BJ (cell line): ENCODE measurements around the gene GNRH2. TPM values are rescaled to one million over a fixed set of nuclear protein-coding genes. Genes with fewer than 3 reads are reported as not detected.
"Not testable (repeated sequence)": the region's sequence is repeated elsewhere in the genome, so short reads cannot be mapped to it uniquely, and the experiment has no call there.

Experiments
- CTCF ChIA-PET: fragments of 350-600 bp; formaldehyde crosslinking; extraction: SDS; loops from one replicate; lab custom pipeline; 2021; ENCODE audit warnings: antibody characterized with exemption, inconsistent platforms; lab: Yijun Ruan, JAX
- POLR2A ChIA-PET: fragments of 300-600 bp; sonication (Branson Sonifier 250); formaldehyde crosslinking; extraction: SDS; loops from one replicate; lab custom pipeline; 2021; ENCODE audit warnings: antibody characterized with exemption; lab: Charles Lee
- DNase-seq: peaks from one replicate; pipeline ENCODE4 v3.0.0-alpha.2; 2011; ENCODE audit warnings: low read depth
- H3K27me3 ChIP-seq: 2 replicates; pipeline ENCODE4 v1.6.0; 2011; ENCODE audit warnings: low read length; ENCODE audit not compliant: control insufficient read depth, insufficient read depth
- H3K36me3 ChIP-seq: 2 replicates; pipeline ENCODE4 v1.5.1; 2011; ENCODE audit warnings: low read length; ENCODE audit not compliant: control insufficient read depth, insufficient read depth
- H3K4me3 ChIP-seq: 2 replicates; pipeline ENCODE4 v1.5.1; 2011; ENCODE audit warnings: low read depth, mild to moderate bottlenecking, control low read depth, low read length
- CTCF ChIP-seq: IDR thresholded peaks from 2 replicates; pipeline ENCODE4 v1.5.1; 2011; ENCODE audit warnings: low read depth, mild to moderate bottlenecking, control low read depth, inconsistent platforms, low read length, moderate library complexity; ENCODE audit not compliant: insufficient read depth
- polyA plus RNA-seq: library from polyadenylated mRNA; depleted of rRNA; stranded (reverse); fragments of >200 nt; gene quantifications from 2 replicates; pipeline ENCODE4 v1.2.3, GENCODE V29; 2011

The GNRH2 gene
- polyA plus RNA-seq, 1 experiment: not detected

GRCh38 chr20:3070725-3071124, 27.3 kb downstream of the GNRH2 start:
- Histone ChIP-seq H3K27me3 (peaks cover 8% of the 10 kb centered on the region), H3K36me3 (no peaks in the 10 kb centered on the region), H3K4me3 (no peak overlapping the region)
- CTCF ChIA-PET: interaction anchor here (0.7 kb wide), 1 partner anchor 66 kb away, joined by 3 read pairs; no protein-coding TSS in a partner anchor
- no peak for TF ChIP-seq CTCF
- POLR2A ChIA-PET: no interaction called here
- no peak for DNase-seq

GRCh38 chr20:3071266-3071609, 27.8 kb downstream of the GNRH2 start:
- TF ChIP-seq CTCF: no peak
- Histone ChIP-seq H3K4me3 (peak overlapping the region; percentile 41), H3K36me3 (no peaks in the 10 kb centered on the region), H3K27me3 (peaks cover 8% of the 10 kb centered on the region)
- ChIA-PET POLR2A (no interaction called here), CTCF (no interaction called here)
- DNase-seq: no peak

- no peak for DNase-seq
- Histone ChIP-seq H3K4me3 (peak within 1 kb of the TSS; percentile 41), H3K27me3 (peaks cover 8% of the 10 kb centered on the region), H3K36me3 (no peaks in the 10 kb centered on the region)
- POLR2A ChIA-PET: no interaction called here
- TF ChIP-seq CTCF: no peak
- CTCF ChIA-PET: interaction anchor here (3.5 kb wide), 1 partner anchor 18 kb away, joined by 15 read pairs; no protein-coding TSS in a partner anchor
Observed at GRCh38 chr20:3071610-3072529, 28.4 kb downstream of the GNRH2 start, which contains the start of gene OXT. Gene OXT (plus strand): TSS chr20:3071620. CDS start chr20:3071656, 36 bp downstream.

GRCh38 chr20:3072530-3073250, 29.3 kb downstream of the GNRH2 start:
- POLR2A ChIA-PET: no interaction called here
- DNase-seq: no peak
- no peak for TF ChIP-seq CTCF
- Histone ChIP-seq H3K36me3 (no peaks in the 10 kb centered on the region), H3K27me3 (peaks cover 11% of the 10 kb centered on the region), H3K4me3 (no peak overlapping the region)
- CTCF ChIA-PET: interaction anchor here (0.9 to 3.5 kb wide), 4 partner anchors 19 to 43 kb away, joined by 3 to 15 read pairs (median 3); partner anchors contain the start of gene MRPS26

- H3K4me3 ChIP-seq, H3K36me3 ChIP-seq, POLR2A ChIA-PET, DNase-seq: not testable (repeated sequence)
- CTCF ChIA-PET: interaction anchor here (0.9 to 3.5 kb wide), 4 partner anchors 20 to 42 kb away, joined by 3 to 15 read pairs (median 3); partner anchors contain the start of gene MRPS26
- peaks cover 12% of the 10 kb centered on the region for H3K27me3 ChIP-seq
Observed at GRCh38 chr20:3073251-3073643, 29.8 kb downstream of the GNRH2 start.
